OCI-LY1 (cell line): ENCODE results near the gene ZNF296.

Experiments
- H2AFZ ChIP-seq: fragments of 200-600 bp; sonication (generic), shearing (Covaris generic); 2 replicates; pipeline ENCODE4 v1.6.0; 2014; ENCODE audit warnings: antibody characterized with exemption, mild to moderate bottlenecking, low read length
- H3F3A ChIP-seq: fragments of 200-600 bp; sonication (generic), shearing (Covaris generic); 2 replicates; pipeline ENCODE4 v1.6.0; 2014; ENCODE audit warnings: mild to moderate bottlenecking, antibody characterized with exemption, low read length, moderate library complexity; ENCODE audit not compliant: insufficient read depth
- H3K27ac ChIP-seq: fragments of 200-600 bp; sonication (generic); 2 replicates; pipeline ENCODE4 v1.5.1; 2014; ENCODE audit warnings: low read length, mixed run types, mild to moderate bottlenecking, low read depth; ENCODE audit not compliant: poor library complexity, severe bottlenecking
- H3K27me3 ChIP-seq: fragments of 200-600 bp; sonication (generic); 2 replicates; pipeline ENCODE4 v1.6.0; 2014; ENCODE audit warnings: antibody characterized with exemption, mild to moderate bottlenecking, low read length, moderate library complexity; ENCODE audit not compliant: insufficient read depth
- H3K36me3 ChIP-seq: fragments of 200-600 bp; sonication (generic); 2 replicates; pipeline ENCODE4 v1.6.1; 2014; ENCODE audit warnings: mild to moderate bottlenecking, antibody characterized with exemption, low read length, moderate library complexity, mixed read lengths; ENCODE audit not compliant: insufficient read depth
- H3K4me1 ChIP-seq: fragments of 200-600 bp; sonication (generic); 2 replicates; pipeline ENCODE4 v1.5.1; 2014; ENCODE audit warnings: mild to moderate bottlenecking, low read length, moderate library complexity; ENCODE audit not compliant: insufficient read depth, severe bottlenecking
- H3K4me2 ChIP-seq: fragments of 200-600 bp; sonication (generic), shearing (Covaris generic); 2 replicates; pipeline ENCODE4 v1.6.1; 2014; ENCODE audit warnings: low read length
- H3K4me3 ChIP-seq: fragments of 200-600 bp; sonication (generic); 2 replicates; pipeline ENCODE4 v1.5.1; 2014; ENCODE audit warnings: low read length, low read depth, mild to moderate bottlenecking, mixed read lengths; ENCODE audit not compliant: poor library complexity, severe bottlenecking
- H3K79me2 ChIP-seq: fragments of 200-600 bp; shearing (Covaris generic); 2 replicates; pipeline ENCODE4 v1.6.1; 2016; ENCODE audit warnings: mixed run types, low read length, mixed read lengths; ENCODE audit not compliant: insufficient read depth
- H3K9ac ChIP-seq: fragments of 200-600 bp; sonication (generic), shearing (Covaris generic); 2 replicates; pipeline ENCODE4 v1.6.1; 2014; ENCODE audit warnings: mild to moderate bottlenecking, low read length, mixed read lengths
- H3K9me2 ChIP-seq: fragments of 200-600 bp; sonication (generic), shearing (Covaris generic); 2 replicates; pipeline ENCODE4 v1.6.1; 2014; ENCODE audit warnings: low read depth, mild to moderate bottlenecking, low read length, mixed read lengths
- H3K9me3 ChIP-seq: fragments of 200-600 bp; shearing (Covaris generic); 2 replicates; pipeline ENCODE4 v1.6.1; 2014; ENCODE audit warnings: low read length, mixed read lengths
- H4K20me1 ChIP-seq: fragments of 200-600 bp; sonication (generic), shearing (Covaris generic); 2 replicates; pipeline ENCODE4 v1.6.0; 2016; ENCODE audit warnings: mild to moderate bottlenecking, low read length; ENCODE audit not compliant: insufficient read depth
- CTCF ChIP-seq: fragments of 200-600 bp; sonication (generic), shearing (Covaris generic); IDR thresholded peaks from 2 replicates; pipeline ENCODE4 v1.5.1; 2017; ENCODE audit warnings: mild to moderate bottlenecking, antibody characterized with exemption, low read length, moderate library complexity, mixed read lengths
- EZH2 ChIP-seq: fragments of 200-600 bp; sonication (generic), shearing (Covaris generic); IDR thresholded peaks from 2 replicates; pipeline ENCODE4 v1.8.0; 2017; ENCODE audit warnings: borderline replicate concordance, mixed run types, mild to moderate bottlenecking, antibody characterized with exemption, low read length, moderate library complexity, mixed read lengths

The ZNF296 gene

GRCh38 chr19:45087531-45087930, 11.3 kb upstream of the ZNF296 start:
- H3F3A ChIP-seq: no peaks in the 10 kb centered on the region
- H3K27me3 ChIP-seq: no peaks in the 10 kb centered on the region
- peaks cover 53% of the 10 kb centered on the region for H3K36me3 ChIP-seq
- no peaks in the 10 kb centered on the region for H4K20me1 ChIP-seq
- no peaks in the 10 kb centered on the region for H3K9me2 ChIP-seq
- peaks cover 9% of the 10 kb centered on the region for H3K4me1 ChIP-seq
- no peak for TF ChIP-seq EZH2
- TF ChIP-seq CTCF: no peak
- H3K4me2 ChIP-seq: no peak overlapping the region
- no peak overlapping the region for H2AFZ ChIP-seq
- H3K27ac ChIP-seq: no peak overlapping the region
- no peak overlapping the region for H3K4me3 ChIP-seq
- no peak overlapping the region for H3K9ac ChIP-seq
- no peaks in the 10 kb centered on the region for H3K9me3 ChIP-seq
- peaks cover 5% of the 10 kb centered on the region for H3K79me2 ChIP-seq

DNA sequence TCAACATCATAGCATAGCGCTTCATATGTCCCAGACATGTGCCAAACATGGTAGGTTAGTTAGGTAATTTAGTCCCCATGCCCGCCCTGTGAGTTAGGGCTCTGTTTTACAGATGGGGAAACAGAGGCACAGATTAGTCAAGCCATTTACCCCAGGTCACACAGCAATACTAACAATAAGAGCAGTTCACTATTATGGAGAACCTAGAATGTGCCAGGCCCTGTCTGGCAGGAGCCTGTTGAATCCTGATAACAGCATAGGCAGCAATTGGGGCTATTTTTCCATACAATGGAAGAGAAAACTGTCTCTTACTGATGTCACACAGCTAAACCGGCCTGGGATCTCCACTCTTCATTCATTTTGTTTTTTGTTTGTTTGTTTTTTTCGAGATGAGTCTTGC, 10.2 kb upstream of the ZNF296 start:
- Histone ChIP-seq H4K20me1 (no peaks in the 10 kb centered on the region), H3K4me3 (no peak overlapping the region), H3K9ac (no peak overlapping the region), H3K36me3 (peaks cover 64% of the 10 kb centered on the region), H3K27ac (no peak overlapping the region), H3K27me3 (no peaks in the 10 kb centered on the region), H3K4me1 (peaks cover under 1% of the 10 kb centered on the region), H3K4me2 (no peak overlapping the region), H2AFZ (no peak overlapping the region), H3K79me2 (peaks cover 16% of the 10 kb centered on the region), H3K9me3 (no peaks in the 10 kb centered on the region), H3F3A (no peaks in the 10 kb centered on the region), H3K9me2 (no peaks in the 10 kb centered on the region)
- TF ChIP-seq EZH2: no peak
- no peak for TF ChIP-seq CTCF

DNA sequence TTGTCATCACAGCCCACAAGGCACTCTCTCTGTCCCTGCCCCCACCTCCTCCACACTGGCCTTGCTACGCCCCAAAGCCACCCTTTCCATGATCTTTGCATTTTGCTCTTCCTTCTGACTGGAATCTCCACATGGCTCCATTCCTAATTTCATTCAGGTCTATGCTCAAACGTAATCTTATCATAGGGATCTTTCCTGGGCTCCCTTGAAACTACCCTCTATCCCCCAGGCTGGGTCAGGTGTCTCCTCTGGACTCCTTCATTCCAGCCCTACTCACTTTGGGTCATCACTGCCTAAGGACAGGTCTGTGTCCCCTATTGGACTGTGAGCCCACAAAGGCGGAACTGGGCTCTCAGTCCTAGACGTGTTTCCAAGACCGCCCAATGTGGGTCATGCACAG, 5.9 kb upstream of the ZNF296 start:
- H4K20me1 ChIP-seq: no peaks in the 10 kb centered on the region
- H3K27ac ChIP-seq: no peak overlapping the region
- peaks cover 30% of the 10 kb centered on the region for H3K4me1 ChIP-seq
- H3K9ac ChIP-seq: no peak overlapping the region
- H3K36me3 ChIP-seq: peaks cover 43% of the 10 kb centered on the region
- TF ChIP-seq EZH2: no peak
- TF ChIP-seq CTCF: no peak
- H3K27me3 ChIP-seq: no peaks in the 10 kb centered on the region
- H3F3A ChIP-seq: peaks cover 11% of the 10 kb centered on the region
- H3K9me2 ChIP-seq: no peaks in the 10 kb centered on the region
- no peak overlapping the region for H2AFZ ChIP-seq
- no peak overlapping the region for H3K4me2 ChIP-seq
- no peak overlapping the region for H3K4me3 ChIP-seq
- no peaks in the 10 kb centered on the region for H3K9me3 ChIP-seq
- peaks cover 38% of the 10 kb centered on the region for H3K79me2 ChIP-seq
